ENCODE measurements around the gene DOCK6.
"Not testable (repeated sequence)": the region's sequence is repeated elsewhere in the genome, so short reads cannot be mapped to it uniquely, and the experiment has no call there.

- not testable (repeated sequence) for TF ChIP-seq BHLHE40 (IDR thresholded peaks at IDR 0.05; ENCODE audit: borderline replicate concordance); FOXM1 (IDR thresholded peaks at IDR 0.05; ENCODE audit: borderline replicate concordance); ELF4 (IDR thresholded peaks at IDR 0.05); FOXK2 (IDR thresholded peaks at IDR 0.05)
These were observed 81.3 kb downstream of the DOCK6 start for GRCh38 chr19:11180975-11181374.

All from HEK293T (cell line).